Gastrocnemius medialis (tissue), 4 donors: Measurements from ENCODE around the gene GRID1. TPM values are rescaled to one million over a fixed set of nuclear protein-coding genes. Genes with fewer than 3 reads are reported as not detected.

Experiments used
- ATAC-seq, 2 donors: fragments of 150-250 bp; one replicate each; pipeline ENCODE4 v1.9.1; 2016
- DNase-seq, 2 donors: peaks; one replicate each; pipeline ENCODE4 v3.0.0-alpha.2; 2019
- H3K27ac ChIP-seq, 4 donors: fragments of 200-600 bp; sonication (generic); 1 replicate in 1 of 4; 2 replicates in 3 of 4; pipeline ENCODE4 v1.5.1; 2016 to 2018; ENCODE audit warnings: mild to moderate bottlenecking in 2 of 4, moderate library complexity in 1 of 4
- H3K27me3 ChIP-seq, 3 donors: fragments of 200-600 bp; sonication (generic) in 2 of 3; 1 replicate in 1 of 3; 2 replicates in 2 of 3; pipeline versions ENCODE4 v1.5.1 to v1.6.0; 2016 to 2019; ENCODE audit warnings: mild to moderate bottlenecking in 1 of 3, moderate library complexity in 1 of 3
- H3K36me3 ChIP-seq, 2 donors: fragments of 200-600 bp; sonication (generic) in 1 of 2; one replicate each; pipeline ENCODE4 v1.5.1; 2017 to 2018
- H3K4me1 ChIP-seq, 2 donors: fragments of 200-600 bp; sonication (generic) in 1 of 2; one replicate each; pipeline ENCODE4 v1.5.1; 2016 to 2017; ENCODE audit warnings: mild to moderate bottlenecking in 2 of 2
- H3K4me3 ChIP-seq, 4 donors: fragments of 200-600 bp; sonication (generic) in 3 of 4; 1 replicate in 1 of 4; 2 replicates in 3 of 4; pipeline ENCODE4 v1.5.1; 2016 to 2019; ENCODE audit warnings: mild to moderate bottlenecking in 2 of 4
- H3K9me3 ChIP-seq, 3 donors: fragments of 200-600 bp; sonication (generic) in 2 of 3; 1 replicate in 1 of 3; 2 replicates in 2 of 3; pipeline ENCODE4 v1.5.1; 2016 to 2019
- POLR2A ChIP-seq, 2 donors: fragments of 450-650 bp; IDR thresholded peaks; one replicate each; pipeline ENCODE4 v1.6.1; 2017; ENCODE audit warnings: antibody characterized with exemption in 2 of 2, mild to moderate bottlenecking in 2 of 2, moderate library complexity in 2 of 2
- in situ Hi-C, 4 donors: fragments of 200-750 bp; cut with MboI; loops; one replicate each; pipeline versions ENCODE4 v1.15.0 to v1.8.0; 2017; ENCODE audit warnings: low sequenced_read_pairs in 4 of 4
- intact Hi-C: fragments of 100-400 bp; cut with DNase I; formaldehyde crosslinking; loops from one replicate; pipeline ENCODE4 v1.15.1; 2023; ENCODE audit warnings: low total_unique reads
- total RNA-seq, 4 donors: library from RNA; depleted of rRNA; stranded (reverse); fragments of >200 nt; gene quantifications; one replicate each; pipeline versions ENCODE4 v1.1.0 to v1.2.3, GENCODE V29; 2016
- TF ChIP-seq, protein P1 (sequence below), 5 experiments: fragments of 450-650 bp in 3 of 5; fragments of 200-600 bp in 2 of 5; sonication (generic) in 2 of 5; IDR thresholded peaks in 4 of 5; conservative IDR thresholded peaks in 1 of 5; 1 replicate in 4 of 5; 2 replicates in 1 of 5; pipeline ENCODE4 v1.5.1; 2016 to 2019; ENCODE audit warnings: antibody characterized with exemption in 5 of 5, mild to moderate bottlenecking in 3 of 5, moderate library complexity in 3 of 5

Gene GRID1
- total RNA-seq, 4 donors from 2014 or later = 0.17 to 1.4 (median 0.79) TPM

DNA sequence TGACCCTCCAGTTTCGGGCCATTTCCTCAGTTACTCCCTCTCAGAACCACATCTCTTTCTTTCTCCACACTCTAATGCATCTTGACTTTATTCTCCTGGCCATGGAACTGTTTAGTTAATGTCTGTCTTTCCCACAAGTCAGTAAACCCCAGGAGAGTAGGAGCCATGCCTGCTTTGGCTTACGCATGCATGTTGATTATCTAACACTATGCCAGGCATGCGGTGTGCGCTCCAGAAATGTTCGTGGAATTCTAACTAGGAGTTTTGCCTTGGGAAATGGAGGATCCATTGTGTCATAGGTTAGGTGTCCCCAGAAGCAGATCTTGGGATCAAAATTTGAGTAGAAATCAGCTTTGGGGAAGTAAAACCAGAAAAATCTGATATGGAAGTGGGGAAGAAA lies 308.9 kb downstream of the GRID1 start:
- H3K27me3 ChIP-seq = peaks cover 0 to 10% (median 0%) of the 10 kb centered on the region in 3 donors
- H3K27ac ChIP-seq = no peak overlapping the region
- TF ChIP-seq, protein P1, sequence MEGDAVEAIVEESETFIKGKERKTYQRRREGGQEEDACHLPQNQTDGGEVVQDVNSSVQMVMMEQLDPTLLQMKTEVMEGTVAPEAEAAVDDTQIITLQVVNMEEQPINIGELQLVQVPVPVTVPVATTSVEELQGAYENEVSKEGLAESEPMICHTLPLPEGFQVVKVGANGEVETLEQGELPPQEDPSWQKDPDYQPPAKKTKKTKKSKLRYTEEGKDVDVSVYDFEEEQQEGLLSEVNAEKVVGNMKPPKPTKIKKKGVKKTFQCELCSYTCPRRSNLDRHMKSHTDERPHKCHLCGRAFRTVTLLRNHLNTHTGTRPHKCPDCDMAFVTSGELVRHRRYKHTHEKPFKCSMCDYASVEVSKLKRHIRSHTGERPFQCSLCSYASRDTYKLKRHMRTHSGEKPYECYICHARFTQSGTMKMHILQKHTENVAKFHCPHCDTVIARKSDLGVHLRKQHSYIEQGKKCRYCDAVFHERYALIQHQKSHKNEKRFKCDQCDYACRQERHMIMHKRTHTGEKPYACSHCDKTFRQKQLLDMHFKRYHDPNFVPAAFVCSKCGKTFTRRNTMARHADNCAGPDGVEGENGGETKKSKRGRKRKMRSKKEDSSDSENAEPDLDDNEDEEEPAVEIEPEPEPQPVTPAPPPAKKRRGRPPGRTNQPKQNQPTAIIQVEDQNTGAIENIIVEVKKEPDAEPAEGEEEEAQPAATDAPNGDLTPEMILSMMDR (IDR thresholded peaks at IDR 0.05 in 4 of 5, conservative IDR thresholded peaks at IDR 0.05 in 1 of 5) = no peak
- no peak for TF ChIP-seq POLR2A (IDR thresholded peaks at IDR 0.05)
- H3K9me3 ChIP-seq = no peaks in the 10 kb centered on the region
- ATAC-seq (no peak), DNase-seq (no peak)
- intact Hi-C loops (no loop called here), in situ Hi-C loops (no loop called here)
- H3K36me3 ChIP-seq = no peaks in the 10 kb centered on the region
- H3K4me3 ChIP-seq = no peak overlapping the region
- H3K4me1 ChIP-seq = no peaks in the 10 kb centered on the region

DNA sequence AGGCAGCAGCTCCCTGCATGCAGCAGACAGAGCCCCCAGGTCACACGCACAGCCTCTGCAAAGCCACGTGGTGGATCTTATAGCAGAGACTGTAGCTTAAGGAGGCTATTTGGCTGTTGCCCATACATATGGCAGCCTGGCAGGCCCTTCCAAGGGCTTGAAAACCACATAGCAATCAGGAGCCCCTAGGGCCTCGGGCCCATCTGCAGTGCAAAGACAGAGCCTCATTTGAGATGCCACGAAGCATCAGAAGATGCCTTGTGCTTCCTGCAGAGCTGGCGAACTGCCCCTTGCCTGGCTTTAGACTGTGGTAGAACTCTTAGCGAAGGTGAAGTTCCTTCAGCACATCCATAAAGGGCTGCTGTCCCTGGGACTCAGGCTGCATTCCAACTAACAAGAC lies 309.9 kb downstream of the GRID1 start:
- H3K36me3 ChIP-seq = no peaks in the 10 kb centered on the region
- no peak overlapping the region for H3K4me3 ChIP-seq
- intact Hi-C loops (no loop called here), in situ Hi-C loops (no loop called here)
- H3K27ac ChIP-seq = no peak overlapping the region
- DNase-seq (no peak), ATAC-seq (no peak)
- TF ChIP-seq, protein P1 (IDR thresholded peaks at IDR 0.05 in 4 of 5, conservative IDR thresholded peaks at IDR 0.05 in 1 of 5) = no peak
- TF ChIP-seq POLR2A (IDR thresholded peaks at IDR 0.05) = no peak
- H3K9me3 ChIP-seq = no peaks in the 10 kb centered on the region
- peaks cover 0 to 10% (median 0%) of the 10 kb centered on the region in 3 donors for H3K27me3 ChIP-seq
- H3K4me1 ChIP-seq = no peaks in the 10 kb centered on the region

DNA sequence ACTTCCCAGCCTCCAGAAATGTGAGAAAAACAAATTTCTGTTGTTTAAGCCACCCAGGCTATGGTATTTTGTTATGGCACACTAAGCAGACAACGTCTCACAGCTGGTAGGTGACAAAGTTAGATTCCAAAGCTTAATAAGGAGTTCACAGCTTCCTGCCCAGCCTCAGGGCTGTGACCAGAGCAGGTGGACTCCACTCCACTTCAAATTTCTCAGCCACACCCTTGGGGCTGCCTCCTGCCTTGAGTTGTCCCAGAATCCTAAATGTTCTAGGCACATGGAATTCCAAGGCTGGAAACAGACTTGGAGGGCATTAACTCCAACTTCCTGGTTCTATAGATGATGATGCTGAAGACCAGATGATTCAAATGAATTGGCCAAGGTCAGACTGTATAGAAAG lies 310.7 kb downstream of the GRID1 start:
- peaks cover 0 to 10% (median 0%) of the 10 kb centered on the region in 3 donors for H3K27me3 ChIP-seq
- DNase-seq = no peak
- in situ Hi-C loops (no loop called here), intact Hi-C loops (no loop called here)
- H3K4me3 ChIP-seq = no peak overlapping the region
- H3K9me3 ChIP-seq = no peaks in the 10 kb centered on the region
- no peak for TF ChIP-seq POLR2A (IDR thresholded peaks at IDR 0.05)
- TF ChIP-seq, protein P1 (IDR thresholded peaks at IDR 0.05 in 4 of 5, conservative IDR thresholded peaks at IDR 0.05 in 1 of 5) = no peak
- H3K27ac ChIP-seq = no peak overlapping the region
- H3K4me1 ChIP-seq = no peaks in the 10 kb centered on the region
- H3K36me3 ChIP-seq = no peaks in the 10 kb centered on the region
- ATAC-seq = no peak

DNA sequence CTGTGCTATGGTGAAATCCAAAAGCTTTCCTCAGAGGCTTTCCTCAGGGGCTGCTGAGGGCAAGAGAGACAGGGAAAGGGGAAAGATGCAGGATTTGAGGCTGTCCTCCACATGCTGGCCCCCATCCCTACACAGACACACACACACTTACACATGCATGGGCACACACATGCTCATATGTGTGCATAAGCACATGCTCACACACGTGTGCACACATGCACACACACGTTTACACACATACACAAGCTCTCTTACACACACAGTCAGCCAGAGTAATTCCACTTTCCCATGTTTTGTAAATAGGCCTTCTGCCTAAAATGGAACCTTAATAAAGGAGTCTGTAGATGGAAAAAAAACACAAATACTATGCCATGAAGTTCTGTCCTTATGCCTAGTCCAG lies 312.9 kb downstream of the GRID1 start:
- Histone ChIP-seq H3K27ac (no peak overlapping the region), H3K9me3 (no peaks in the 10 kb centered on the region), H3K36me3 (no peaks in the 10 kb centered on the region), H3K27me3 (peaks cover 0 to 10% (median 0%) of the 10 kb centered on the region in 3 donors), H3K4me1 (no peaks in the 10 kb centered on the region), H3K4me3 (no peak overlapping the region)
- TF ChIP-seq, protein P1 (IDR thresholded peaks at IDR 0.05 in 4 of 5, conservative IDR thresholded peaks at IDR 0.05 in 1 of 5) = no peak
- TF ChIP-seq POLR2A (IDR thresholded peaks at IDR 0.05) = no peak
- DNase-seq (no peak), ATAC-seq (no peak)
- intact Hi-C loops = no loop called here
- in situ Hi-C loops = no loop called here

DNA sequence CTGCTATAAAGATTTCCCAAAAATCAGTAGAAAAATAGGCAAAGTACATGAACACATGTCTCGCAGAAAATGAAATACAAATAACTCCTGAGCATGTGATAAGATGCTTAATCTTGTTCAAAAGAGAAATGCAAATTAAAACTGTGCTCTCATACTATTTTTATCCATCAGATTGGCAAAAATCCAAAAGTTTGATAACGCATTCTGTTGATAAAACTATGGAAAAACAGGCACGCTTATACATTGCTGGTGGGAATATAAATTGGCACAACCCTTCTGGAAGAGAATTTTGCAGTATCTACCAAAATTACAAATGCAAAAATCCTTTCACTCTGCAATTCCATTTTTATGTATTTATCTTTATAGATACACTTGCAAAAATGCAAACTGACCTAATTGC lies 315.0 kb downstream of the GRID1 start:
- in situ Hi-C loops (no loop called here), intact Hi-C loops (no loop called here)
- Histone ChIP-seq H3K9me3 (no peaks in the 10 kb centered on the region), H3K27me3 (peaks cover 0 to 8% (median 0%) of the 10 kb centered on the region in 3 donors), H3K4me3 (no peak overlapping the region), H3K36me3 (no peaks in the 10 kb centered on the region), H3K4me1 (no peaks in the 10 kb centered on the region), H3K27ac (no peak overlapping the region)
- DNase-seq (no peak), ATAC-seq (no peak)
- TF ChIP-seq POLR2A (IDR thresholded peaks at IDR 0.05) = no peak
- TF ChIP-seq, protein P1 (IDR thresholded peaks at IDR 0.05 in 4 of 5, conservative IDR thresholded peaks at IDR 0.05 in 1 of 5) = no peak
